Transverse colon (tissue), 3 donors: Measurements from ENCODE around the gene FARP1.

Experiments
- CTCF ChIP-seq, 5 experiments: fragments of 200-600 bp in 3 of 5; fragments of 450-650 bp in 2 of 5; sonication (generic) in 3 of 5; IDR thresholded peaks; 1 replicate in 2 of 5; 2 replicates in 3 of 5; pipeline ENCODE4 v1.5.1; 2016 to 2017; ENCODE audit warnings: antibody characterized with exemption in 5 of 5, inconsistent platforms in 3 of 5, mild to moderate bottlenecking in 2 of 5, moderate library complexity in 1 of 5
- EP300 ChIP-seq: sonication (generic); formaldehyde crosslinking; IDR thresholded peaks from one replicate; pipeline ENCODE4 v1.6.1; 2017; ENCODE audit warnings: antibody characterized with exemption, low read depth
- POLR2A ChIP-seq: fragments of 450-650 bp; IDR thresholded peaks from one replicate; pipeline ENCODE4 v1.6.1; 2016; ENCODE audit warnings: antibody characterized with exemption, mild to moderate bottlenecking, moderate library complexity

GRCh38 chr13:98401934-98402333, 259.0 kb downstream of the FARP1 start:
- TF ChIP-seq CTCF (IDR thresholded peaks at IDR 0.05) (no peak), POLR2A (no peak), EP300 (no peak)
